Measurements from ENCODE around the gene SLC16A3.
"Not testable (repeated sequence)": the region's sequence is repeated elsewhere in the genome, so short reads cannot be mapped to it uniquely, and the experiment has no call there.

SLC16A3 gene

GRCh38 chr17:82204831-82205719 lies 23.8 kb upstream of the SLC16A3 start:
- peak; percentile 87 for DNase-seq (ENCODE audit: low read depth)

GRCh38 chr17:82205720-82206508 lies 22.9 kb upstream of the SLC16A3 start:
- DNase-seq (ENCODE audit: low read depth) = peak; percentile 90

- DNase-seq (ENCODE audit: low read depth) = not testable (repeated sequence)
Measured at GRCh38 chr17:82210655-82211054, 18.2 kb upstream of the SLC16A3 start.

- DNase-seq (ENCODE audit: low read depth) = peak; percentile 80
Measured at GRCh38 chr17:82212331-82213250, 16.3 kb upstream of the SLC16A3 start, which contains the start of gene CCDC57. Gene CCDC57 (minus strand): TSS chr17:82212842. CDS start chr17:82201944, 10,898 bp downstream.

GRCh38 chr17:82213251-82214011 lies 15.4 kb upstream of the SLC16A3 start:
- peak; percentile 84 for DNase-seq (ENCODE audit: low read depth)

GRCh38 chr17:82214012-82214628 lies 14.7 kb upstream of the SLC16A3 start:
- no peak for DNase-seq (ENCODE audit: low read depth)

GRCh38 chr17:82215095-82215971 lies 13.5 kb upstream of the SLC16A3 start:
- peak; percentile 34 for DNase-seq (ENCODE audit: low read depth)

GRCh38 chr17:82215972-82216300 lies 12.9 kb upstream of the SLC16A3 start:
- no peak for DNase-seq (ENCODE audit: low read depth)

- peak; percentile 89 for DNase-seq (ENCODE audit: low read depth)
Measured at GRCh38 chr17:82216301-82217119, 12.3 kb upstream of the SLC16A3 start.

- DNase-seq (ENCODE audit: low read depth) = peak; percentile 68
Measured at GRCh38 chr17:82217120-82217529, 11.7 kb upstream of the SLC16A3 start.

GRCh38 chr17:82217530-82218204 lies 11.2 kb upstream of the SLC16A3 start:
- peak; percentile 97 for DNase-seq (ENCODE audit: low read depth)

GRCh38 chr17:82218349-82219075 lies 10.3 kb upstream of the SLC16A3 start:
- no peak for DNase-seq (ENCODE audit: low read depth)

- DNase-seq (ENCODE audit: low read depth) = no peak
Measured at GRCh38 chr17:82219083-82219482, 9.8 kb upstream of the SLC16A3 start.

- no peak for DNase-seq (ENCODE audit: low read depth)
Measured at GRCh38 chr17:82219753-82220709, 8.8 kb upstream of the SLC16A3 start.

- no peak for DNase-seq (ENCODE audit: low read depth)
Measured at GRCh38 chr17:82221341-82221902, 7.4 kb upstream of the SLC16A3 start.

- no peak for DNase-seq (ENCODE audit: low read depth)
Measured at GRCh38 chr17:82222816-82223215, 6.0 kb upstream of the SLC16A3 start.
